Astrocyte of the spinal cord (primary cell): ENCODE data around the gene TOMM40.

Experiments used
- DNase-seq: peaks from one replicate; pipeline ENCODE4 v3.0.0; 2011; ENCODE audit warnings: low read depth, low spot score
- H3K4me3 ChIP-seq: 2 replicates; pipeline ENCODE4 v1.5.1; 2011; ENCODE audit warnings: low read depth, mild to moderate bottlenecking, low read length, moderate library complexity
- CTCF ChIP-seq: IDR thresholded peaks from 2 replicates; pipeline ENCODE4 v1.5.1; 2012; ENCODE audit warnings: low read depth, mild to moderate bottlenecking, low read length, inconsistent platforms
- in situ Hi-C: cut with HindIII; loops from 2 replicates; pipeline ENCODE4 v1.10.0; 2017; ENCODE audit warnings: low sequenced_read_pairs

TOMM40 gene

DNA sequence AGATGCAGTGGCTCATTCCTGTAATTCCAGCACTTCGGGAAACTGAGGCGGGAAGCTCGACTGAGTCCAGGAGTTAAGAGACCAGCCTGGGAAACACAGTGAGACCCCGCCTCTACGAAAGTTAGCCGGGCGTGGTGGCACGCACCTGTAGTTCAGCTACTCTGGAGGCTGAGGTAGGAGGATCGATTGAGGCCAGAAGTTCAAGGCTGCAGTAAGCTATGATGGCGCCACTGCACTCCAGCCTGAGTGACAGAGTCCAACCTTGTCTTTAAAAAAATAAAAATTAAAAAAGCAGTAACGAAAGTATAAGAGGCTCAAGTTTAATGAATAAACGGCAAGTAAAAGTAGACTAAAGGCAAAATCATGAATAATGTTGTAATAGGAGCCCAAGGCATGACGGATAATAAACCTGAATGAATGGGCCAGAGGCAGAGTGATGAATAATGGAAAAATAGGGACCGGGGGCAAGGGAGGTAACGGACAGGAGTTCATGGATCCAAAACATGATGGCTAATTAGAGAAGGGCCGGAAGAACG is 1.2 kb upstream of the TOMM40 start:
- TF ChIP-seq CTCF = no peak
- no peak for DNase-seq
- in situ Hi-C loops = no loop called here
- H3K4me3 ChIP-seq = peak overlapping the region; percentile 48

DNA sequence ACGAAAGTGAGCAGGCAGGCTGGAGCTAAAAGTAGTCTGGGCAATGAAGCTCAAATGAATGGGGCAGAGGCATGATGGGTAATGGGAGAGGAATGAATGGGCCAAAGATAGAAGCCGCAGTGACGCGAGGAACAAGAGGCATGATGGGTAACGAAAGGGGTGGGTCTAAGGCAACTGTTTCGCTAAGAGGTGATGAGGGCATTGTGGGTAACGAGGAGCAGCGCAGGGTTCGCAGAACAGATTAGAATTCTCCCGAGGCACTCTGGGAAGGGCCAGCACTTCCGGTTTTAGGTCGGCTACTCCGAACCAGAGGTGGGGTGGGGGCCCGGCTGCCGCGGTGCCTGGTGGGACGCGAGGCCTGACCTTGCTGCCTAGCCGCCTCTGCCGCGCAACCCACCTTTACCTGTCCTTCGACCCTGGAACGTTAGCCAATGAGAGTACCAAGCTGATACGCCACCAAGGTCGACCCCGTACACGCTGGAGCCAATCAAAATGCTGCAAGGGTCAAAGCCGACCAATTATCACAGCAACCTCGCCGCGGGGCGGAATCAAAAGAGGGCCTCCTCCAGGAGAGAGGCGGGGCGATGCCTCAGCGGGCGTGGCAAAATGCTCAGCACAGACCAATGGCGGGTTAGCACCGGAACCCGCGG is 563 bp upstream of the TOMM40 start:
- in situ Hi-C loops = no loop called here
- peak; percentile 100 for DNase-seq
- H3K4me3 ChIP-seq = peak overlapping the region; percentile 48
- no peak for TF ChIP-seq CTCF

GRCh38 chr19:44892932-44893331 is 1.9 kb downstream of the TOMM40 start:
- no peak overlapping the region for H3K4me3 ChIP-seq
- in situ Hi-C loops = no loop called here
- no peak for DNase-seq
- no peak for TF ChIP-seq CTCF

DNA sequence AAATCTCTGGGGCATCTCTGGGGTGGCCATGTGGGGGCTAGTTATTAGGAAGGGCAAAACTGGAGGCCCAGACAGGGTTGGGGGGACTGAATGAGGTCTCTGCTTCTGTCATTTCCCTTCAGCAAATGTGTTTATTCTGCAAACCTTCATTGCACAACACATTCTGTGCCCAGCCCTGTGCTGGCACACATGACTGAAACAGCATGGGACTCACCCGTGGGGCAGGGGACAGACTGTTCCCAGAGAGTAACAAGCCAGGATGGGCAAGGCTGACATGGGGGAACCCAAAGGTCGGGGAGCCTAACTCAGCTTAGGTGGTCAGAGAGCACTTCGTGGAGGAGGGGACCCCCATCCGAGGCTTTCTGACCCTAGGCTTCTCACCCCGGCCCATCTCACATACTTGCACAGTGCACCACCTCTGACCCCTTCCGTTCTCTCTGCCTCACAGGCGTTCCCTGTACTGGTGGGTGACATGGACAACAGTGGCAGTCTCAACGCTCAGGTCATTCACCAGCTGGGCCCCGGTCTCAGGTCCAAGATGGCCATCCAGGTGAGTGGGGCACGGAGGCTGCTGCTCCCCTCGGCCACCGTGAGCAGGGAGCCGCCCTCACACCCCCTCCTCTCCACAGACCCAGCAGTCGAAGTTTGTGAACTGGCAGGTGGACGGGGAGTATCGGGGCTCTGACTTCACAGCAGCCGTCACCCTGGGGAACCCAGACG is 2.4 kb downstream of the TOMM40 start:
- TF ChIP-seq CTCF = no peak
- H3K4me3 ChIP-seq = no peak overlapping the region
- in situ Hi-C loops = no loop called here
- DNase-seq = no peak

DNA sequence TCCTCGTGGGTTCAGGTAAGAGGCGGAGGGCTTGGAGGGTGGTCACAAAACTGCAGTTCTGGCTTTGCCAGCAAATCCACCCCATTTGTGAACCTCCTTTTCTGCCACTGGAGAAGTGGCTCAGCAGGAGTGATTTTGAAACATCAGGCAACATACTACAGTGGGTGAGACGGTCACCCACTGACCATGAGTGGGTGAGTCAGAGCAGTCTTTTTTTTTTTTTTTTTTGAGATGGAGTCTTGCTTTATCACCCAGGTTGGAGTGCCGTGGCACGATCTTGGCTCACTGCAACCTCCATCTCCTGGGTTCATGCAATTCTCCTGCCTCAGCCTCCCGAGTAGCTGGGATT is 3.0 kb downstream of the TOMM40 start:
- in situ Hi-C loops = no loop called here
- DNase-seq = no peak
- no peak for TF ChIP-seq CTCF
- H3K4me3 ChIP-seq = no peak overlapping the region

DNA sequence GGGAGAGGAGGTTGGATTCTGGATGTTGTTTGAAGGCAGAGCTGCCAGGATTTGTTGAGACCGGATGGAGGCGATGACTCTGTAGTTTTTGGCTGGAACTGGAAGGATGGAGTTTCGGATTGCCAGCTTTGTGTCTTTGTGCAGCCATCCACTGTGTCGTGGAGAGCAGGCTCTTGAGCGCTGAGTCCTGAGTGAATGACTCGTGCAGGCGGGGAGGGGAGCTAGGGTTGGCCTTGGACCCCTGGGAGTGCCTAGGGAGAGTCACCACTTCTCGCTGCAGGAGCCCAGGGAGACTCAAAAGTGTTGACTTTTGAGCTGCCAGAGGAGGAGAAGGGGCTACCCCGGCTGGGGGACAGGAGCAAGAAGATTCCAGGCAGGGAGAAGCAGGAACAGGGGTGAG is 3.9 kb downstream of the TOMM40 start:
- in situ Hi-C loops = no loop called here
- no peak for TF ChIP-seq CTCF
- no peak for DNase-seq
- no peak overlapping the region for H3K4me3 ChIP-seq
